Neural progenitor cell (in vitro differentiated cells): ENCODE data around the gene PLOD3. TPM values are rescaled to one million over a fixed set of nuclear protein-coding genes. Genes with fewer than 3 reads are reported as not detected.
"Not testable (repeated sequence)": the region's sequence is repeated elsewhere in the genome, so short reads cannot be mapped to it uniquely, and the experiment has no call there.

ENCODE experiments used
- DNase-seq: peaks from one replicate; pipeline ENCODE4 v3.0.0-alpha.2; 2016; ENCODE audit warnings: low spot score
- H2AFZ ChIP-seq: fragments of 200-600 bp; sonication (generic); replicated peaks from 2 replicates; pipeline ENCODE4 v1.6.1; 2016; ENCODE audit warnings: antibody characterized with exemption
- H3F3A ChIP-seq: fragments of 200-600 bp; sonication (generic); 2 replicates; pipeline ENCODE4 v1.6.1; 2016; ENCODE audit warnings: antibody characterized with exemption, low read depth
- H3K27ac ChIP-seq: fragments of 200-600 bp; sonication (generic); 2 replicates; pipeline ENCODE4 v1.5.1; 2016; ENCODE audit warnings: mild to moderate bottlenecking
- H3K27me3 ChIP-seq: fragments of 200-600 bp; sonication (generic); 2 replicates; pipeline ENCODE4 v1.6.1; 2016; ENCODE audit warnings: mild to moderate bottlenecking, moderate library complexity
- H3K36me3 ChIP-seq: fragments of 200-600 bp; sonication (generic); 2 replicates; pipeline ENCODE4 v1.5.1; 2016
- H3K4me1 ChIP-seq: fragments of 200-600 bp; sonication (generic); 2 replicates; pipeline ENCODE4 v1.6.1; 2016; ENCODE audit warnings: mixed run types
- H3K4me2 ChIP-seq: fragments of 200-600 bp; sonication (generic); 2 replicates; pipeline ENCODE4 v1.6.1; 2016
- H3K4me3 ChIP-seq: fragments of 200-600 bp; sonication (generic); 2 replicates; pipeline ENCODE4 v1.5.1; 2016
- H3K79me2 ChIP-seq: fragments of 200-600 bp; sonication (generic); 2 replicates; pipeline ENCODE4 v1.6.1; 2016; ENCODE audit warnings: low read depth
- H3K9ac ChIP-seq: fragments of 200-600 bp; sonication (generic); 2 replicates; pipeline ENCODE4 v1.6.1; 2016
- H3K9me3 ChIP-seq: fragments of 200-600 bp; sonication (generic); 2 replicates; pipeline ENCODE4 v1.5.1; 2016; ENCODE audit warnings: low read depth
- H4K20me1 ChIP-seq: fragments of 200-600 bp; sonication (generic); 2 replicates; pipeline ENCODE4 v1.6.1; 2016; ENCODE audit warnings: low read depth
- H3K27ac Mint-ChIP-seq: 3 replicates; pipeline ENCODE4 v1.8.0; 2021; ENCODE audit warnings: mixed read lengths
- H3K27me3 Mint-ChIP-seq: 2 replicates; pipeline ENCODE4 v1.8.0; 2022; ENCODE audit warnings: low read depth, mild to moderate bottlenecking, inconsistent platforms, moderate library complexity, mixed read lengths; ENCODE audit not compliant: insufficient read depth
- H3K36me3 Mint-ChIP-seq: 3 replicates; pipeline ENCODE4 v1.8.0; 2021; ENCODE audit warnings: mixed read lengths
- H3K4me1 Mint-ChIP-seq: 3 replicates; pipeline ENCODE4 v1.8.0; 2021; ENCODE audit warnings: mixed read lengths
- H3K4me3 Mint-ChIP-seq: 3 replicates; pipeline ENCODE4 v1.8.0; 2021; ENCODE audit warnings: mild to moderate bottlenecking, moderate library complexity, mixed read lengths
- H3K9me3 Mint-ChIP-seq: 3 replicates; pipeline ENCODE4 v1.8.0; 2020; ENCODE audit warnings: mixed read lengths
- EZH2 ChIP-seq: fragments of 200-600 bp; sonication (generic); IDR thresholded peaks from 2 replicates; pipeline ENCODE4 v1.6.1; 2017; ENCODE audit warnings: antibody characterized with exemption, mild to moderate bottlenecking, moderate library complexity
- EZH2phosphoT487 ChIP-seq: fragments of 200-600 bp; sonication (generic); IDR thresholded peaks from 2 replicates; pipeline ENCODE4 v1.6.1; 2017; ENCODE audit warnings: antibody characterized with exemption
- total RNA-seq: library from RNA; depleted of rRNA; stranded (reverse); fragments of >200 nt; gene quantifications from 2 replicates; pipeline ENCODE4 v1.2.3, GENCODE V29; 2015; ENCODE audit warnings: low replicate concordance
- TF ChIP-seq, protein P1 (sequence below): fragments of 200-600 bp; sonication (generic); IDR thresholded peaks from 2 replicates; pipeline ENCODE4 v1.5.1; 2017; ENCODE audit warnings: antibody characterized with exemption, mild to moderate bottlenecking

Gene PLOD3, protein sequence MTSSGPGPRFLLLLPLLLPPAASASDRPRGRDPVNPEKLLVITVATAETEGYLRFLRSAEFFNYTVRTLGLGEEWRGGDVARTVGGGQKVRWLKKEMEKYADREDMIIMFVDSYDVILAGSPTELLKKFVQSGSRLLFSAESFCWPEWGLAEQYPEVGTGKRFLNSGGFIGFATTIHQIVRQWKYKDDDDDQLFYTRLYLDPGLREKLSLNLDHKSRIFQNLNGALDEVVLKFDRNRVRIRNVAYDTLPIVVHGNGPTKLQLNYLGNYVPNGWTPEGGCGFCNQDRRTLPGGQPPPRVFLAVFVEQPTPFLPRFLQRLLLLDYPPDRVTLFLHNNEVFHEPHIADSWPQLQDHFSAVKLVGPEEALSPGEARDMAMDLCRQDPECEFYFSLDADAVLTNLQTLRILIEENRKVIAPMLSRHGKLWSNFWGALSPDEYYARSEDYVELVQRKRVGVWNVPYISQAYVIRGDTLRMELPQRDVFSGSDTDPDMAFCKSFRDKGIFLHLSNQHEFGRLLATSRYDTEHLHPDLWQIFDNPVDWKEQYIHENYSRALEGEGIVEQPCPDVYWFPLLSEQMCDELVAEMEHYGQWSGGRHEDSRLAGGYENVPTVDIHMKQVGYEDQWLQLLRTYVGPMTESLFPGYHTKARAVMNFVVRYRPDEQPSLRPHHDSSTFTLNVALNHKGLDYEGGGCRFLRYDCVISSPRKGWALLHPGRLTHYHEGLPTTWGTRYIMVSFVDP
- 9.4 and 19.9 TPM in 2 replicates for total RNA-seq

- Histone ChIP-seq H3K9ac (peak within 1 kb of the TSS; percentile 66), H3K36me3 (no peaks in the 10 kb centered on the region), H4K20me1 (no peaks in the 10 kb centered on the region), H3F3A (peaks cover 12% of the 10 kb centered on the region), H3K9me3 (no peaks in the 10 kb centered on the region), H3K4me2 (peak within 1 kb of the TSS; percentile 99), H2AFZ (peak within 1 kb of the TSS; percentile 92), H3K79me2 (peaks cover 34% of the 10 kb centered on the region), H3K27ac (peak within 1 kb of the TSS; percentile 82), H3K4me1 (peaks cover 8% of the 10 kb centered on the region), H3K27me3 (no peaks in the 10 kb centered on the region), H3K4me3 (peak within 1 kb of the TSS; percentile 91)
- DNase-seq = peak; percentile 100
- H3K9me3 Mint-ChIP-seq = no peaks in the 10 kb centered on the region
- TF ChIP-seq EZH2 (no peak), EZH2phosphoT487 (no peak)
- TF ChIP-seq, protein P1, sequence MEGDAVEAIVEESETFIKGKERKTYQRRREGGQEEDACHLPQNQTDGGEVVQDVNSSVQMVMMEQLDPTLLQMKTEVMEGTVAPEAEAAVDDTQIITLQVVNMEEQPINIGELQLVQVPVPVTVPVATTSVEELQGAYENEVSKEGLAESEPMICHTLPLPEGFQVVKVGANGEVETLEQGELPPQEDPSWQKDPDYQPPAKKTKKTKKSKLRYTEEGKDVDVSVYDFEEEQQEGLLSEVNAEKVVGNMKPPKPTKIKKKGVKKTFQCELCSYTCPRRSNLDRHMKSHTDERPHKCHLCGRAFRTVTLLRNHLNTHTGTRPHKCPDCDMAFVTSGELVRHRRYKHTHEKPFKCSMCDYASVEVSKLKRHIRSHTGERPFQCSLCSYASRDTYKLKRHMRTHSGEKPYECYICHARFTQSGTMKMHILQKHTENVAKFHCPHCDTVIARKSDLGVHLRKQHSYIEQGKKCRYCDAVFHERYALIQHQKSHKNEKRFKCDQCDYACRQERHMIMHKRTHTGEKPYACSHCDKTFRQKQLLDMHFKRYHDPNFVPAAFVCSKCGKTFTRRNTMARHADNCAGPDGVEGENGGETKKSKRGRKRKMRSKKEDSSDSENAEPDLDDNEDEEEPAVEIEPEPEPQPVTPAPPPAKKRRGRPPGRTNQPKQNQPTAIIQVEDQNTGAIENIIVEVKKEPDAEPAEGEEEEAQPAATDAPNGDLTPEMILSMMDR = peak; percentile 48
- H3K27me3 Mint-ChIP-seq = peaks cover 16% of the 10 kb centered on the region
- peaks cover 30% of the 10 kb centered on the region for H3K4me1 Mint-ChIP-seq
- peak within 1 kb of the TSS; percentile 98 for H3K4me3 Mint-ChIP-seq
- H3K27ac Mint-ChIP-seq = peak within 1 kb of the TSS; percentile 88
- no peaks in the 10 kb centered on the region for H3K36me3 Mint-ChIP-seq
Measured at GRCh38 chr7:101217388-101218235, at the start of gene PLOD3, which contains the start of gene ZNHIT1. PLOD3 (minus strand) TSS chr7:101217581; CDS start chr7:101217274, 307 bp downstream. ZNHIT1 (plus strand) TSS chr7:101218165; CDS start chr7:101218196, 31 bp downstream.

- Mint-ChIP-seq H3K9me3 (no peaks in the 10 kb centered on the region), H3K4me3 (no peak overlapping the region), H3K4me1 (peaks cover 4% of the 10 kb centered on the region), H3K27ac (peak overlapping the region; percentile 8), H3K27me3 (peaks cover 2% of the 10 kb centered on the region), H3K36me3 (no peaks in the 10 kb centered on the region)
- Histone ChIP-seq H3K9ac (no peak overlapping the region), H3K36me3 (no peaks in the 10 kb centered on the region), H4K20me1 (no peaks in the 10 kb centered on the region), H3K4me1 (no peaks in the 10 kb centered on the region), H3K4me2 (no peak overlapping the region), H3K79me2 (no peaks in the 10 kb centered on the region), H3K9me3 (no peaks in the 10 kb centered on the region), H3K27me3 (no peaks in the 10 kb centered on the region), H3K27ac (no peak overlapping the region), H3F3A (no peaks in the 10 kb centered on the region), H3K4me3 (no peak overlapping the region), H2AFZ (no peak overlapping the region)
- TF ChIP-seq EZH2 (no peak), EZH2phosphoT487 (no peak)
- TF ChIP-seq, protein P1 = no peak
- no peak for DNase-seq
Measured at GRCh38 chr7:101265622-101266516, 48.5 kb upstream of the PLOD3 start.

- H3K4me1 ChIP-seq, H3K4me3 ChIP-seq, H3K27ac ChIP-seq, H3K4me3 Mint-ChIP-seq, H3K27me3 ChIP-seq, H3F3A ChIP-seq, H3K9me3 Mint-ChIP-seq, H3K9me3 ChIP-seq, H3K36me3 Mint-ChIP-seq, DNase-seq, H4K20me1 ChIP-seq, H3K9ac ChIP-seq, H3K4me1 Mint-ChIP-seq, H3K79me2 ChIP-seq, H3K36me3 ChIP-seq, H3K27me3 Mint-ChIP-seq, H3K4me2 ChIP-seq: not testable (repeated sequence)
- H2AFZ ChIP-seq = peak overlapping the region; percentile 76
- peak overlapping the region; percentile 82 for H3K27ac Mint-ChIP-seq
Measured at GRCh38 chr7:101264102-101264706, 46.8 kb upstream of the PLOD3 start.
